HG03439 (cell line): ENCODE data around the gene OXLD1.

ENCODE experiments used
- ATAC-seq: cut with Tn5 transposase; IDR thresholded peaks from one replicate; pipeline ENCODE4 v1.9.1; 2021; ENCODE audit warnings: mild to moderate bottlenecking, moderate library complexity; ENCODE audit not compliant: unreplicated experiment

The OXLD1 gene

DNA sequence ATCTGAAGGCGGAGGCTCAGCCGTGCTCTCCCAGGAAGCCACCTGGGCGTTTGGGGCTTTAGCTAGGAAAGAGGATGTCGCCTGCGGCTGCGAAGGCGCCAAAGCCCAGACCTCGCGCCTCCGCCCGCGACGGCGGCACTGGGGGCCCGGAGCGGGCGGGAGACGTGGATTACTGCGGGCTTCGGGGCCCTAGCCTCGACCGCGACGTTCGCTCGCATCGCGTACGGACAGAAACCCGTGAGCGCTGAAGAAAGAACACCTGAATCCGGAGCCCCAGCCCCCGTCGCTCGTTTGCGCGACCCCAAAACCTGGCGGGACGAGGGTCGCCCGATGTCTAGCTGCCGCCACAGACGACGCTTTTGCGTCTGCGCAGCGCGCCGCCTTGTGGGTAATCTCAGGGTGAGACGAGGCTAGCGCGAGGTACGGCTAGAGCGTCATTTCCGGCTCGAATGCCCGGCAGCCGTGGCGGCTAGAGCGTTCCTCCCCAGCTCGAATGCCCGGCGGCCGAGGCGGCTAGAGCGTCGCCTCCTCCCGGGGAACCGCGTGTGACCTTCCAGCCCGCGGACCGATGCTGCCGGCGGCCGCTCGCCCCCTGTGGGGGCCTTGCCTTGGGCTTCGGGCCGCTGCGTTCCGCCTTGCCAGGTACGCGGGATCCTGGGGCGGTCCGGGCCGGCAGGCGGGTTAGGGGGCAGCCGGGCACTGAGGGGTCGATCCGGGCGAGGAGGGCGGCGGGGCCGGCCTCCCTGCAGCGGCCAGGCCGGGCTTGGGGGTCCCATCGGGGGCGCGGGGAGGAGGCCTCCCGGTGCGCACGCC is 36.7 kb upstream of the OXLD1 start, which contains the start of gene MRPL12:
Gene MRPL12 (plus strand): TSS at position 434 of the 813 bp plus-strand sequence. CDS start 135 bp downstream, at position 569.
- peak; percentile 74 for ATAC-seq

DNA sequence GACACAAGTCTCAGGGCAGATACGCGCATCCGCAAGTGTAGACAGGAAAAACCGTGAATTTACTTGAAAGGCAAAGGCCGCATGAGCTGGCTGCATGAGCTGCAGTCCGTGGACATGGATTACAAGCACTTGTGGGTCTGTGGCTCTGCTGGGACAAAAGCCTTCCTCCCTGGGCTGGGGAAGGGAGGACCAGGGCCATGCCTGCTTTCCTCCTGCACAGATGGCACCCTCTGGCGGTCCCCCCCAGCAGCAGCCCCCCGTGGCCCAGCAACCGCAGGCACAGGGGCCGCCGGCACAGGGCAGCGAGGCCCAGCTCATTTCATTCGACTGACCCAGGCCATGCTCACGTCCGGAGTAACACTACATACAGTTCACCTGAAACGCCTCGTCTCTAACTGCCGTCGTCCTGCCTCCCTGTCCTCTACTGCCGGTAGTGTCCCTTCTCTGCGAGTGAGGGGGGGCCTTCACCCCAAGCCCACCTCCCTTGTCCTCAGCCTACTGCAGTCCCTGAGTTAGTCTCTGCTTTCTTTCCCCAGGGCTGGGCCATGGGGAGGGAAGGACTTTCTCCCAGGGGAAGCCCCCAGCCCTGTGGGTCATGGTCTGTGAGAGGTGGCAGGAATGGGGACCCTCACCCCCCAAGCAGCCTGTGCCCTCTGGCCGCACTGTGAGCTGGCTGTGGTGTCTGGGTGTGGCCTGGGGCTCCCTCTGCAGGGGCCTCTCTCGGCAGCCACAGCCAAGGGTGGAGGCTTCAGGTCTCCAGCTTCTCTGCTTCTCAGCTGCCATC is 35.1 kb upstream of the OXLD1 start:
- ATAC-seq: no peak

DNA sequence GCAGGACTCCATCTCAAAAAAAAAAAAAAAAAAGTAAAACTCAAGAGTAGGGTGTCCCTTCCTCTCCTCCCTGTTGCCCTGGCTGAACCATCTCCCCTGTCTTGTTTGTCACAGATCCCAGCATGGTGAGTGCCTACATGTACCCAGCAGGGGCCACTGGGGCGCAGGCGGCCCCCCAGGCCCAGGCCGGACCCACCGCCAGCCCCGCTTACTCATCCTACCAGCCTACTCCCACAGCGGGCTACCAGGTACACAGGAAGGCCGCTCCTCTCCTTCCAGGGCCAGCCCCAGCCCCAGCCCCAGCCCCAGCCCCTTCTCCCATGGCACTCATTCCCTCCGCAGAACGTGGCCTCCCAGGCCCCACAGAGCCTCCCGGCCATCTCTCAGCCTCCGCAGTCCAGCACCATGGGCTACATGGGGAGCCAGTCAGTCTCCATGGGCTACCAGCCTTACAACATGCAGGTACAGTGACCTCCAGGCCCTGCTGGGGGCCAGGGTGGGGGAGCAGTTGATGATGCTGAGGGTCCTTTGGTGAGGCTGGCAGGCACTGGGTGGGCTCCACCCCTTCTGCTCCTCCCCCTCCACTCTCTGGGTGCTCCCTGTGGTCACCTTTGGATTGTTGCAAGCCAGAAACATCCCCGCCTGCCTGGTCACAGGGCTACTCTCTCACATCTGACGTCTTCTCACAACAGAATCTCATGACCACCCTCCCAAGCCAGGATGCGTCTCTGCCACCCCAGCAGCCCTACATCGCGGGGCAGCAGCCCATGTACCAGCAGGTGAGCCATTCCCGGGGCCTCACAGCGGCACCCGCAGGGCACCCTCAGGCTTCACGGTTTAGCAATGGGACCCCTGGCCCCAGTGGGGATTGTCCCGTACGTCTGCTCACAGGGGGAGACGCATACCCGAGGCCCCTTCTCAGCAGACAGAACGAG is 34.2 kb upstream of the OXLD1 start:
- no peak for ATAC-seq

DNA sequence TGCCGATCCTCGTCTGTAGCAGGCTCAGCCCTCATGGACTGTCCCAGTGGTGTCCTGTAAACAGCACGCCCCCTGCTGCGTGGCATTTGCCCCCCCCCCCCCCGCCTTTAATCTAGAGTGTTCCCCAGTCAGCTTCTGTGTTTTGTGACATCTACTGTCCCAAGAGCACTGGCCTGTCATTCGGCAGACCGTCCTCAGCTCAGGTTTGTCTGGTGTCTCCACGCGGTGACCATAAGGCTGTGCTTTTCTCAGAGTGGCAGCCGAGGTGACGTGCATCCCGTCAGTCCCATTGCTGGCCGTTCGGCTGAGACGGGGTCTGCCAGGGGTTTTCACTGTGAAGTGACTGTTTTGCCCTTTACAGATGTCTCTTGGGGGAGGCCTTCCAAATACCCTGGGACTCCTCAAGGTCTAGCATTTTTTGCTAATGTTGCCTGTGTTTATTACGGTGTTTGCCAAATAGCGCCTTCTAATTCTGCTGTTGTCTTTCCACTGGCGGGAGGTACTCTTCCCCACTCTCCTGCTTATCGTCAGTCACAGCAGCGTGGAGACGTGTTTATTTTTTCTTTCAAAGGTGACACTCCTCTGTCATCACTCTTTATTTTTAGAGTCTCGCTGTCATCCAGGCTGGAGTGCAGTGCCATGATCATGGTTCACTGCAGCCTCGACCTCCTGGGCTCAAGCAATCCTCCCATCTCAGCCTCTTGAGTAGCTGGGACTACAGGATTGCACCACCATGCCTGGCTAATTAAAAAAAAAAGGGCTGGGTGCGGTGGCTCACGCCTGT is 31.0 kb upstream of the OXLD1 start:
- ATAC-seq: no peak

DNA sequence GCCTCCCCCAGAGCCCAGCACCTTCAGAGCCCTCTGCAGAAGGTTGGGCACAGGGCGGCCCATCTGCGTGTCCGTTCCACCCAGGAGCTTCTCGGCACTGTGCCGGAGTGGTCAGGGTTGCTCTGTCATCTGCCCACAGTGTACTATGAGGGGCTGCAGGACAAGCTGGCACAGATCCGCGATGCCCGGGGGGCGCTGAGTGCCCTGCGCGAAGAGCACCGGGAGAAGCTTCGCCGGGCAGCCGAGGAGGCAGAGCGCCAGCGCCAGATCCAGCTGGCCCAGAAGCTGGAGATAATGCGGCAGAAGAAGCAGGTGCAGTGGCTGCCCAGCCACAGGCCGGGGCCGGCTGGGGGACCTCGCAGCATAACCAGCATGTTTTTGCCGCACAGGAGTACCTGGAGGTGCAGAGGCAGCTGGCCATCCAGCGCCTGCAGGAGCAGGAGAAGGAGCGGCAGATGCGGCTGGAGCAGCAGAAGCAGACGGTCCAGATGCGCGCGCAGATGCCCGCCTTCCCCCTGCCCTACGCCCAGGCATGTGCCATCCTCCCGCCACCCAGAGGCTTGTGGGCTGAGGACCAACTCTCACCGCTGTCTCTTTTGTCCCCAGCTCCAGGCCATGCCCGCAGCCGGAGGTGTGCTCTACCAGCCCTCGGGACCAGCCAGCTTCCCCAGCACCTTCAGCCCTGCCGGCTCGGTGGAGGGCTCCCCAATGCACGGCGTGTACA is 30.0 kb upstream of the OXLD1 start:
- no peak for ATAC-seq

DNA sequence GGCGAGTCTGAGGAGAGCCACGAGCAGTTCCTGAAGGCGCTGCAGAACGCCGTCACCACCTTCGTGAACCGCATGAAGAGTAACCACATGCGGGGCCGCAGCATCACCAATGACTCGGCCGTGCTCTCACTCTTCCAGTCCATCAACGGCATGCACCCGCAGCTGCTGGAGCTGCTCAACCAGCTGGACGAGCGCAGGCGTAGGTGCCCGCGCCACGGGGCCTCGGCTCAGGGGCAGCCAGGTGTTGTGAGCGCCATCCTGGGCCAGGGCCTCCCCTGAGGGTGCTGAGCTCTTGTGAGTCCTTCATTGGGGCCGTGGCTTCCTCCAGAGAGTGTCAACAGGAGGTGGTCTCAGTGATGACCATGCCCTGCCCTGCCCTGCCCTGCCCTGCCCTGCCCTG is 29.4 kb upstream of the OXLD1 start:
- ATAC-seq: no peak

DNA sequence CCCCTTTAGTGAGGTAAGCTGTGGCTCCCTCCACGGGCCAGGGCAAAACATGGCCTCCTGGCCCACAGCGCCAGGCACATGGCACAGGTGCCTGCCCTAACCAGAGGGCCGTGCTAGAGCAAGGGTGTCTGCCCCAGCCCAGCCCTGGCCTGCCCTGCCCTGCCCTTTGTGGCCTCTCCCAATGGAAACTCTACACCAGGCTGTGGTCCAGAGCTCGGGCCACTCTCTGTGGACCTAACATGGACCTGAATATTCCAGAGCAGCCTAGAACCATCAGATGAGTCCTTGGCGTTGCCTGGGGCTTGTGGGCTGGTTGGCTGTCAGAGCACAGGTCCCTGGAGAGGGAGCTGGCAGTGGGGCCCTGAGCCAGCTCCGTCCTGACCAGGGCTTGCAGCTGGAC is 28.8 kb upstream of the OXLD1 start:
- no peak for ATAC-seq

DNA sequence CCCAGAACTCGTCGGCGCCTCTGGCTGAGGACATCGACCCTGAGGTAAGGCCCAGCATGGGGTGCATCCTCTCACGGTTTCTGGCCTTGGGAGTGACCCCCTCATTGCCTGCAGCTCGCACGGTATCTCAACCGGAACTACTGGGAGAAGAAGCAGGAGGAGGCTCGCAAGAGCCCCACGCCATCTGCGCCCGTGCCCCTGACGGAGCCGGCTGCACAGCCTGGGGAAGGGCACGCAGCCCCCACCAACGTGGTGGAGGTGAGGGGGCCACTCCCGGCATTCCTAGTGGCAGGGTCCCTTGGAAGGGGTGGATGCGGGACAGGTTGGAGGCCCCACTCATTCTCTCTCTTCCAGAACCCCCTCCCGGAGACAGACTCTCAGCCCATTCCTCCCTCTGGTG is 28.4 kb upstream of the OXLD1 start:
- ATAC-seq: no peak

DNA sequence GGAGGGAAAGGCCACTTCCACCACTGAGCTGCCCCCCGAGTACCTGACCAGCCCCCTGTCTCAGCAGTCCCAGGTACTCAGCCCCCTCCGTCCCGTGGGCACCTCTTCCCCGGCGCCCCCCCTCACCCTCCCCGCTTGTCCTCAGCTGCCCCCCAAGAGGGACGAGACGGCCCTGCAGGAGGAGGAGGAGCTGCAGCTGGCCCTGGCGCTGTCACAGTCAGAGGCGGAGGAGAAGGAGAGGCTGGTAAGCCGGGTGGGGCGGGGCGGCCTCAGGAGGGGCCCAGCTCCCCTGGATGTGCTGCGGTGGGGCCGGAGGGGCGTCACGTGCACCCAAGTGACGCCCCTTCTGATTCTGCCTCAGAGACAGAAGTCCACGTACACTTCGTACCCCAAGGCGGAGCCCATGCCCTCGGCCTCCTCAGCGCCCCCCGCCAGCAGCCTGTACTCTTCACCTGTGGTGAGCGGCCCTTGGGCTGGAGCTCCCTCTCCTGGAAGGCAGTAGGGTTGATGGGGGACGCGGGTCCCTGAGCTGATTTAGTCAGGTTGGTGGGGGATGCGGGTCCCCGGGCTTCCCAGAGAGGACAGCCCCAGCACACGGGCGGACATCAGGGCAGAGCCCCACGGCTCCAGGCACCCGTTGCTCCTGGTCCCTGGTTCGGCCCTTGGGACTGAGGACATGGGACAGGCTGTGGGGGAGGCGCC is 27.3 kb upstream of the OXLD1 start:
- no peak for ATAC-seq

DNA sequence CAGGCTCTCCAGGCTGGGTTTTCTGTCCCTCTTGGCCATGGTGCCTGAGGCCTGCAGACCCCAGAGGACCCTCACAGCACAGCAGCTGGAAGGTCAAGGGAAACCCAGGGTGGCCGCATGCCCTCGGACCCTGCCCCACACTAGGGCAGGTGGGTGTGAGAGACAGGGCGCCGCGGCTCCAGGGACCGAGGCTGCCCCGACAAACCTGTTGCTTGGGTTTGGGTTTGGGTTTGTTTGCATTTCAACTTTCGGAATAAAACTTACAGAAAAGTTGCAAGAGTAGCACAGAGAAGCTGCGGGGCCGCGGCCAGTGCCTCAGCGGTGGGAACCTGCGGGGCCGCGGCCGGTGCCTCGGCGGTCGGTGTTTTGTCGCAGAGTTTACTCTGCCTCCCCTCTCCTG is 25.2 kb upstream of the OXLD1 start:
- ATAC-seq: no peak

DNA sequence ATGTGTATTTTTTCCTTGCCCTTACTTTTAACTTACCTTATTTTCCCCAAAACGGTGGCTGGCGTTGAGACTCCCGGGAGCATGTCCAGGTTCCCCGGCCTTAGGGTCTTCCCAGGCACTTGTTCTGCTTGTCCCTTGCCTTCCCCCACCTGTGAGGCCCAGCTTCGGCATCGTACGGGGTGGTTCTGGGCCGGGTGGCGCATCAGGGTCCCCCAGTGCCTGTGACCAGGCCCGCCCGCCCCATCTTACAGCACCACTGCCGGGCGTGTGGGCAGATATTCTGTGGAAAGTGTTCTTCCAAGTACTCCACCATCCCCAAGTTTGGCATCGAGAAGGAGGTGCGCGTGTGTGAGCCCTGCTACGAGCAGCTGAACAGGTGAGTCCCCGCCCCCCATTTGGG is 24.8 kb upstream of the OXLD1 start:
- ATAC-seq: no peak

DNA sequence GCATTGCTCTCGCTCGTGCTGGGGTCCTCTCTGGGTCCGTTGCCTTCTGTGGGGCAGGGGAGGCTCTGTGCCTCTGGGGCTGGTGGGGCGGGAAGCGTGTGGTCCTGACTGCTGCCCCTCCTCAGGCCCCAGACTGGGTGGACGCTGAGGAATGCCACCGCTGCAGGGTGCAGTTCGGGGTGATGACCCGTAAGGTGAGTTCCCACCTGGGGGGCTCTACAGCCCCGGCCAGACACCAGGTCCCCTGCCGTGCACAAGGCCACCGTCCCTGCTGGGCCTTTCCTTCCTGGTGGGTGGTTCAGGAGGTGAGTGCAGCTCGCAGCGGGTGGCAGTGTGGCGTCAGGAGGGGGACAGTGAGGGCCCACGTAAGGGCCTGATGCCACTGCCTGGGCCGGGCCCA is 24.1 kb upstream of the OXLD1 start:
- no peak for ATAC-seq

DNA sequence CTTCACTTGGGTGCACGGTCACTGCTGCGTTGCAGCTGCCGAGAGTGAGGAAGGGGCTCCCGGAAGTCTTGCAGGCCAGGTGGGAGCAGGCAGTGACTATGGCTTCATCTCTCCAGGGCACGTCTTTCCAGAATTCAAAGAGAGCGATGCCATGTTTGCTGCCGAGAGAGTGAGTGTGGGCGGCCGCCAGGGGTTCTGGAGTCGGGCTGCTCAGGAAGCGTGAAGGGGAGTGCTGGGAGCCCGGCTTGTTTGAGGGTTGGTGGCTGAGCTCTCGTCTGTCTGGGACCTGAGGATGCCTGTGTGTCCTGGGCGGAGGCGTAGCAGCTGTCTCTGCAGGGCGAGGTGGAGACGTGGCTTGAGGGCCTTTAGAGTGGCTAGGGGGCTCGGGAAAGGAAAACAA is 23.7 kb upstream of the OXLD1 start:
- no peak for ATAC-seq

DNA sequence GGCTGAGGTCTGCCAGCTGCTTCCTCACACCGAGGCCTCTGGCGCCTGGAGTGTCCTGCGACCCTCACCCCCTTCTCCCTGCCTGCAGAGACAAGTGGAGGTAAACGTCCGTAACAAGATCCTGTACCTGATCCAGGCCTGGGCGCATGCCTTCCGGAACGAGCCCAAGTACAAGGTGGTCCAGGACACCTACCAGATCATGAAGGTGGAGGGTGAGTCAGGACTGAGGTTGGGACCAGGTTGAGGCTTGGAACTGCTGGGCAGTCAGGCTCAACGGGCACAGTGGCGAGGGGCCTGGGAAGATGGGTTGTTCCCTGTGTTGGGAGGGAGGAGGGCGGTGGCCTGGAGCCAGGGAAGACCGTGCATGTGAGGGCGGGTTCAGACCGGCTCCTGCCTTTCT is 22.2 kb upstream of the OXLD1 start:
- no peak for ATAC-seq

DNA sequence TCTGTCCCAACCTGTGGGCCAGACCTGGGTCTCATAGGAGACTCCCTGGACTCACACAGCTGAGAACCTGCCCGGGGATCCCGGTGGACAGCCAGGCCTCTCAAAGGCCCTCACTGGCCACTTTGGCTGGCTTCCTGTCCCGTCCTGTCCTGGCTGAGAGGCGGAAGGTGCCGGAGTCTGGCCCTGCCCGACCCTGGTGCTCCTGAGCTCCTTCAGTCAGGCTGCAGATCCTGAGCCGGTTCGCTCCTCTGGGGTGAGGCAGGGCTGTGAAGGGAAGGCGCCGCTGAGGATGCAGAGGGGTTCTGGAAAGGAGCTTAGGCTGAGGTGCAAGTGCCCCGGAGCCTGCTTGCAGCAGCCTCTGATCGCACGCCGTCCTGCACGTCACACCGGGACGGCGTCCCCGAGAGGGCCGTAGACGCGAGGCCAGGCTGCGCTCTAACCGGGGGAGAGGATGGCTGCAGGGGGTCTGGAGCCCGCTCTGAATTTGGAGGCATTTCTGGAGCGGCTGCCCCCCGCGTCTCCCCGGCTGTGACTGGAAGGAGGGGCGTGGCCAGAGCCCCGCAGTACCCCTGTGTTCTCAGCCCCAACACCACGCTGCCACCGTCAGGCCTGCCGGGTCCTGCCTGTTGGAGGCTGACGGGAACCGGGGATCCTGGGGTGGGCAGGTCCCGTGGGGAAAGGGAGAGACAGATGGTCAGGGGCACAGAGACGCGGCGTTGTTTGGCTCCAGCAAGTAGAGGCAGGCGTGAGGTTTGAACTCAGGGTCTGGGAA is 21.6 kb upstream of the OXLD1 start:
- no peak for ATAC-seq

DNA sequence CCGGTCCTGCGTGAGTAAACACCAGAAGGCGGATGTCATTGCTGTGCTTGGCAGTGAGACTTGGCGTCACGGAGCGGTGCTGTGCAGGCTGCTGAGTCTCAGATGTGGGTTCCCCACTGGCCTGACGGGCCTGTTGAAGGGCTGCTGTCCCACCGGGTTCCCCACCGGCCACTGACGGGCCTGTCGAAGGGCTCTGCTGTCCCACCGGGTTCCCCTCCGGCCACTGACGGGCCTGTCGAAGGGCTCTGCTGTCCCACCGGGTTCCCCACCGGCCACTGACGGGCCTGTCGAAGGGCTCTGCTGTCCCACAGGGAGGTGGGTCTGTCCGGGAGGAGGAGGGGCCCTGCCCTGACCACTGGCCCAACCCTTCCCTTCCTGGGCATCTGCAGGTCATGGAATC is 20.2 kb upstream of the OXLD1 start:
- ATAC-seq: no peak

DNA sequence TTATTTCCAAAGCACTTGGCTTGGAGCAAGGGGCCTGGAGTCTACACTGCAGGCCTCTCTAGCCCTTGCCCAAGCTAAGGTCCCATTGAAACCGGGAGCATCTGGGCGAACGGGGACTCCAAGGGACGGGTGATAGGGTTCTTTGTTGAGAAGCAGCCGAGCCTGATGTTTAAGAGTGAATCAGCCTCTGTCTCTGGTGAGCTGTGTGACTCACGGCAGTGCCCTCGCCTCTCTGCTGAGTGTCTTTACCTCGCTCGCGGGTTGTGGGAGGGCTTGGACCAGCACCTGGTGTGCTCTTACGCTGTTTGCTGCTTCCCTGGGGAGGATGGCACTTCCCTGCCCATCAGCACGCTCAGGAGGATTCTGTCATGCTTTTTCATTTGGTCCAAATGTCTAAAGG is 18.7 kb upstream of the OXLD1 start:
- no peak for ATAC-seq

DNA sequence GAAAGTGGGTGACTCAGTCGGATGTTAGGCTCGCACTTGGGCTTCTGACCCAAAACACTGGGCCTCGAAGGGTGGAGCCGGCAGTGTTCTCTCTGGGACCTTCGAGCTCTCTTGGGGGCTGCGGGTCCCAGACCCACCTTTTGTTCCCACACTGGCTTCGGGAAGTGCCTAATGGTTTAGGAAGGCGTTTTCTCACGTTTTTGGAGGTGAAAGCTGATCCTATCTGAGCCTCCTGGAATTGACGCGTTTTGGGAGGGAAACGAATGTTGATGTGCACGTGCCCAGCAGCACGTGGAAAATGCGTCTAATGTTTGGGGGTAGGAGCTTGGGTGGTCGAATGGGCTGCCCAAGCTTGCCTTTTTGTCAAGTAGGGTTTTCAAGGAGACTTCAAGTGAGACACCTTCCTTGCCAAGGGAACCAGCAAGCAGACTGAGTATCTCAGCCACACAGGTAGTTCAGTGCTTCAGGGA is 18.1 kb upstream of the OXLD1 start:
- peak; percentile 9 for ATAC-seq
